HL-60 (cell line): Measurements from ENCODE around the gene KIAA1755.

Experiments used
- DNase-seq, 2 experiments: peaks; one replicate each; pipeline ENCODE4 v3.0.0-alpha.2; 2010 to 2020; ENCODE audit warnings: low read depth in 1 of 2, low spot score in 1 of 2
- H3K27ac ChIP-seq: fragments of 250-450 bp; sonication (Bioruptor Pico); replicated peaks from 2 replicates; pipeline ENCODE4 v1.5.1; 2020; ENCODE audit warnings: mild to moderate bottlenecking, moderate library complexity
- H3K27me3 ChIP-seq: fragments of 250-450 bp; sonication (Bioruptor Pico); 2 replicates; pipeline ENCODE4 v1.5.1; 2021; ENCODE audit warnings: mild to moderate bottlenecking, moderate library complexity; ENCODE audit not compliant: insufficient read depth, poor library complexity, severe bottlenecking
- H3K4me3 ChIP-seq: replicated peaks from 2 replicates; pipeline ENCODE4 v1.5.1; 2011; ENCODE audit warnings: mild to moderate bottlenecking, control low read depth, low read length; ENCODE audit not compliant: insufficient read depth
- GABPA ChIP-seq: IDR thresholded peaks from 2 replicates; pipeline ENCODE4 v1.6.1; 2012; ENCODE audit warnings: low read depth
- POLR2AphosphoS5 ChIP-seq: IDR thresholded peaks from 2 replicates; pipeline ENCODE4 v1.6.1; 2012; ENCODE audit warnings: low read depth
- SPI1 ChIP-seq: IDR thresholded peaks from 2 replicates; pipeline ENCODE4 v1.6.1; 2012; ENCODE audit warnings: low read depth, mild to moderate bottlenecking, borderline replicate concordance
- TF ChIP-seq, protein P1 (sequence below): IDR thresholded peaks from 2 replicates; pipeline ENCODE4 v1.6.1; 2012; ENCODE audit warnings: low read depth; ENCODE audit not compliant: insufficient replicate concordance
- TF ChIP-seq, protein P2 (sequence below): IDR thresholded peaks from one replicate; pipeline ENCODE4 v1.5.1; 2011; ENCODE audit warnings: low read length, control low read depth, inconsistent platforms; ENCODE audit not compliant: insufficient read depth

Gene KIAA1755

DNA sequence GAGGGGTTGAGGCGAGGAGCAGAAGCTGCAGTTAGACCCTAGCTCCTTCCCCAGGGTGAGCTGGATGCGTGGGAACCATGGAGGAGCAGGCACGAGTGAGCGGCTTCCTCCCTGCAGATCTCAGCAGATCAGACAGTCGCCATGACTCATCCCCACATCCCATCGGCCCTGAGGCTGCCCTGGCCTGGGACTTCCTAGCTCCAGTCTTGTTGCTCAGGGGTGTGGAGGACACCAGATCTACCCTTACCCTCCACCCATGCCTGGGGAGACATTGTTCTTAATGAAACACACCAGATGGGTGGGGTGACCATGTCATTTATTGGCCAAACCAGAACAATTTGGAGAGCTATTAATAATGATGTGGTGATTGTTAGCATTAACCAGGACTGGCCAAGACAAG lies 59.2 kb downstream of the KIAA1755 start:
- H3K27me3 ChIP-seq: no peaks in the 10 kb centered on the region
- no peak overlapping the region for H3K27ac ChIP-seq
- TF ChIP-seq GABPA: no peak
- TF ChIP-seq, protein P1, sequence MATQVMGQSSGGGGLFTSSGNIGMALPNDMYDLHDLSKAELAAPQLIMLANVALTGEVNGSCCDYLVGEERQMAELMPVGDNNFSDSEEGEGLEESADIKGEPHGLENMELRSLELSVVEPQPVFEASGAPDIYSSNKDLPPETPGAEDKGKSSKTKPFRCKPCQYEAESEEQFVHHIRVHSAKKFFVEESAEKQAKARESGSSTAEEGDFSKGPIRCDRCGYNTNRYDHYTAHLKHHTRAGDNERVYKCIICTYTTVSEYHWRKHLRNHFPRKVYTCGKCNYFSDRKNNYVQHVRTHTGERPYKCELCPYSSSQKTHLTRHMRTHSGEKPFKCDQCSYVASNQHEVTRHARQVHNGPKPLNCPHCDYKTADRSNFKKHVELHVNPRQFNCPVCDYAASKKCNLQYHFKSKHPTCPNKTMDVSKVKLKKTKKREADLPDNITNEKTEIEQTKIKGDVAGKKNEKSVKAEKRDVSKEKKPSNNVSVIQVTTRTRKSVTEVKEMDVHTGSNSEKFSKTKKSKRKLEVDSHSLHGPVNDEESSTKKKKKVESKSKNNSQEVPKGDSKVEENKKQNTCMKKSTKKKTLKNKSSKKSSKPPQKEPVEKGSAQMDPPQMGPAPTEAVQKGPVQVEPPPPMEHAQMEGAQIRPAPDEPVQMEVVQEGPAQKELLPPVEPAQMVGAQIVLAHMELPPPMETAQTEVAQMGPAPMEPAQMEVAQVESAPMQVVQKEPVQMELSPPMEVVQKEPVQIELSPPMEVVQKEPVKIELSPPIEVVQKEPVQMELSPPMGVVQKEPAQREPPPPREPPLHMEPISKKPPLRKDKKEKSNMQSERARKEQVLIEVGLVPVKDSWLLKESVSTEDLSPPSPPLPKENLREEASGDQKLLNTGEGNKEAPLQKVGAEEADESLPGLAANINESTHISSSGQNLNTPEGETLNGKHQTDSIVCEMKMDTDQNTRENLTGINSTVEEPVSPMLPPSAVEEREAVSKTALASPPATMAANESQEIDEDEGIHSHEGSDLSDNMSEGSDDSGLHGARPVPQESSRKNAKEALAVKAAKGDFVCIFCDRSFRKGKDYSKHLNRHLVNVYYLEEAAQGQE: no peak
- no peak for DNase-seq
- no peak overlapping the region for H3K4me3 ChIP-seq

DNA sequence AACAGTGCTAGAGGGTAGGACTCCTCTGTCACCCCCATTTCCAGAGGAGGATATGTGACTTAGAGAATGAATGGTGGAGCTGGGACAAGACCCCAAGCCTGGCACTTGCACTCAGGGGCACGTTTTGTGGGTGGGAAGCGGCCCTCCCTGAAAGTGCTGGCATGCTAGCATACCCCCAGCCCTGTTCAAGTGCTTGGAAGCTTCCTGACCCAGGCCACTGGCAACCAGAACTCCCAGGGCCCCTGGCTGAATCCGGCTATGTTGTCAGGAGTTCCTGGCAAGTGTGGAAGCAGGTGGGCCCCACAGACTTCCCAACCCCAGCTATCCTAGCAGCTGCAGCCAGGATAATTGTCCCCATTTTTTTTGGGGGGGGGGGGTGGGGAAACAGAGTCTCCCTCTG lies 59.9 kb downstream of the KIAA1755 start:
- Histone ChIP-seq H3K4me3 (no peak overlapping the region), H3K27ac (no peak overlapping the region), H3K27me3 (no peaks in the 10 kb centered on the region)
- TF ChIP-seq POLR2AphosphoS5: no peak
- no peak for TF ChIP-seq GABPA
- no peak for TF ChIP-seq SPI1
- TF ChIP-seq, protein P1: no peak
- TF ChIP-seq, protein P2, sequence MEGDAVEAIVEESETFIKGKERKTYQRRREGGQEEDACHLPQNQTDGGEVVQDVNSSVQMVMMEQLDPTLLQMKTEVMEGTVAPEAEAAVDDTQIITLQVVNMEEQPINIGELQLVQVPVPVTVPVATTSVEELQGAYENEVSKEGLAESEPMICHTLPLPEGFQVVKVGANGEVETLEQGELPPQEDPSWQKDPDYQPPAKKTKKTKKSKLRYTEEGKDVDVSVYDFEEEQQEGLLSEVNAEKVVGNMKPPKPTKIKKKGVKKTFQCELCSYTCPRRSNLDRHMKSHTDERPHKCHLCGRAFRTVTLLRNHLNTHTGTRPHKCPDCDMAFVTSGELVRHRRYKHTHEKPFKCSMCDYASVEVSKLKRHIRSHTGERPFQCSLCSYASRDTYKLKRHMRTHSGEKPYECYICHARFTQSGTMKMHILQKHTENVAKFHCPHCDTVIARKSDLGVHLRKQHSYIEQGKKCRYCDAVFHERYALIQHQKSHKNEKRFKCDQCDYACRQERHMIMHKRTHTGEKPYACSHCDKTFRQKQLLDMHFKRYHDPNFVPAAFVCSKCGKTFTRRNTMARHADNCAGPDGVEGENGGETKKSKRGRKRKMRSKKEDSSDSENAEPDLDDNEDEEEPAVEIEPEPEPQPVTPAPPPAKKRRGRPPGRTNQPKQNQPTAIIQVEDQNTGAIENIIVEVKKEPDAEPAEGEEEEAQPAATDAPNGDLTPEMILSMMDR: no peak
- DNase-seq: no peak

DNA sequence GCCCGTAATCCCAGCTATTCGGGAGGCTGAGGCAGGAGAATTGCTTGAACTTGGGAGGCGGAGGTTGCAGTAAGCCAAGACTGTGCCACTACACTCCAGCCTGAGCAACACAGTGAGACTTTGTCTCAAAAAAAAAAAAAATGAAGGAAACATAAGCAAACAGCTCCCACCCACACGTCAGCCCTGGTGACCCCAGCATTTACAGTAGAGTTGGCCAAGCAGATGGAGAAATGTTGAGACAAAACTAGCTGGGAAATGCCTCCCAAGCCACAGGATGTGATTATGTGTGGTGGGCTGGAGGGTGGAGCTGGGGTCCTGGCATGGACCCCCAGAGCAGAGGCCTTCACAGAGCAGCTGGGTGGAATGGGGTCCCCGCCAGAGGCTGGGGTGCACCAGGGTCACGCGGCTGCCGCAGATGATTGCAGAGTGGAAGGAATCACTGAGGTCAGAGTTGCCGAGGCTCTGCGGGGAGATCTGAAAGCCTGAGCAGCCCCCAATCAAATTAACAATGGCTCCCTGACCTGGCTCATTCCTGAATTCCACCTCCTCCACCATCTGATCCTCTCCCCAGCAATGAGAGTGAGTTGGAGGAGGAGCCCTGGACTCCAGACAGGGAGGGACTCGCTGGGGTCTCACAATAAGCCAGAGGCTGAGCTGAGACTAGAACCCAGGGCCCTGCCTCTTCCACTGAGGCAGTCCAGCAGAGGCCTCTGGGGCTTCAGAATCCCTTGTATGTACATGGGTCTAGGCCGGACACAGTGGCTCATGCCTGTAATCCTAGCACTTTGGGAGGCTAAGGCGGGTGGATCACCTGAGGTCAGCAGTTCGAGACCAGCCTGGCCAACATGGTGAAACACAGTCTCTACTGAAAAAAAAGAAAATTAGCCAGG lies 60.8 kb downstream of the KIAA1755 start:
- DNase-seq: no peak
- H3K27ac ChIP-seq: no peak overlapping the region

More for the DNA sequence above, 60.8 kb downstream of the KIAA1755 start:
- TF ChIP-seq, protein P2: no peak
- TF ChIP-seq POLR2AphosphoS5: no peak
- TF ChIP-seq, protein P1: no peak
- no peak for TF ChIP-seq GABPA
- no peak for TF ChIP-seq SPI1
- H3K4me3 ChIP-seq: no peak overlapping the region
- no peaks in the 10 kb centered on the region for H3K27me3 ChIP-seq
